ENCODE measurements around the gene C6orf132. TPM values are rescaled to one million over a fixed set of nuclear protein-coding genes. Genes with fewer than 3 reads are reported as not detected.
A peak's percentile ranks its signal among the peaks of the same experiment; 100 is the strongest.

Gene C6orf132
- total and polyA plus RNA-seq, 2 of the 8 experiments (the other 6 are each of a cell fraction or from before 2014, with no cell fraction given): 31.5 to 64.0 TPM

- no peak overlapping the region for H4K8ac ChIP-seq (ENCODE audit: extremely low read depth, insufficient read depth, low read length)
- H3K4me2 ChIP-seq (ENCODE audit: insufficient read depth in 1 of 2, low read depth in 2 of 2, low read length in 2 of 2): no peak overlapping the region
- H3K14ac ChIP-seq (ENCODE audit: insufficient read length): no peak overlapping the region
- H2AK5ac ChIP-seq (ENCODE audit: low read depth, low read length): no peak overlapping the region
- H4K20me1 ChIP-seq (replicated peaks in 1 of 2; ENCODE audit: control insufficient read depth in 1 of 2, insufficient read depth in 2 of 2, low read length in 2 of 2): peaks cover 2 to 19% of the 10 kb centered on the region in 2 experiments
- no peak overlapping the region for H3K27ac ChIP-seq (ENCODE audit: low read depth, low read length)
- ChIA-PET POLR2A (ENCODE audit: partially characterized antibody) (interaction anchor here (0.9 to 4.9 kb wide), 9 partner anchors 9 to 80 kb away, joined by 3 to 22 read pairs (median 7); partner anchors contain the start of gene C6orf132), CTCF (ENCODE audit: partially characterized antibody) (interaction anchor here (0.7 to 2.6 kb wide), 10 partner anchors 12 to 43 kb away, joined by 3 to 9 read pairs (median 4); no protein-coding TSS in a partner anchor)
- H2BK5ac ChIP-seq (ENCODE audit: low read depth, low read length): peak overlapping the region; percentile 24; the same call in 1 of the 2 replicates
- H3K56ac ChIP-seq (replicated peaks; ENCODE audit: insufficient read length, low read depth, low read length): no peak overlapping the region
- no peak for FAIRE-seq
- TF ChIP-seq FOSL1 (IDR thresholded peaks at IDR 0.05; ENCODE audit: insufficient read depth, low read depth, low read length) (no peak), CBX5 (IDR thresholded peaks at IDR 0.05; ENCODE audit: low read depth, low read length) (no peak), HDAC2 (IDR thresholded peaks at IDR 0.05; ENCODE audit: borderline replicate concordance in 1 of 2, low read depth in 2 of 2, low read length in 2 of 2) (no peak), EP300 (IDR thresholded peaks at IDR 0.05; ENCODE audit: borderline replicate concordance in 1 of 2, low read depth in 2 of 2, low read length in 2 of 2) (no peak), RBBP5 (IDR thresholded peaks at IDR 0.05; ENCODE audit: borderline replicate concordance, low read depth, low read length) (no peak), TEAD4 (IDR thresholded peaks at IDR 0.05; ENCODE audit: low read depth, low read length) (no peak), YY1 (IDR thresholded peaks at IDR 0.05; ENCODE audit: low read depth, low read length) (no peak), HDAC6 (IDR thresholded peaks at IDR 0.05; ENCODE audit: low read depth, low read length) (no peak)
- peaks cover 18% of the 10 kb centered on the region for H3K79me1 ChIP-seq (ENCODE audit: low read depth, low read length)
- no peak overlapping the region for H3K23ac ChIP-seq (ENCODE audit: insufficient read length)
- H3K23me2 ChIP-seq (ENCODE audit: low read depth, low read length): no peaks in the 10 kb centered on the region; the same call in 1 of the 2 replicates
- no peak overlapping the region for H3K18ac ChIP-seq (ENCODE audit: extremely low read depth, low read length)
- no peak overlapping the region for H2BK120ac ChIP-seq (replicated peaks; ENCODE audit: low read depth, low read length)
- H2BK12ac ChIP-seq (ENCODE audit: low read depth, low read length): no peak overlapping the region
- 88% methylated on average over 11 of the region's 11 CpGs; no CpG with 5 or more reads in 1 of the 2 experiments for WGBS, 2 experiments (ENCODE audit: extremely low coverage in 1 of 2, insufficient coverage in 1 of 2, insufficient read length in 1 of 2, insufficient replicate concordance in 2 of 2, low coverage in 1 of 2, low lambda C conversion rate in 2 of 2, missing lambda C conversion rate in 1 of 2)
- no peak overlapping the region for H2AFZ ChIP-seq (ENCODE audit: low read length)
- H3K4ac ChIP-seq (replicated peaks; ENCODE audit: insufficient read length, low read depth, low read length): no peak overlapping the region
- no peak overlapping the region for H3K4me3 ChIP-seq (ENCODE audit: extremely low read depth in 1 of 4, insufficient read depth in 2 of 4, low read depth in 3 of 4, low read length in 4 of 4)
- H3K36me3 ChIP-seq (ENCODE audit: control insufficient read depth in 2 of 4, insufficient read depth in 4 of 4, low read length in 3 of 4): peaks cover 18 to 51% (median 25%) of the 10 kb centered on the region in 4 experiments
- H3K4me1 ChIP-seq (replicated peaks in 1 of 4; ENCODE audit: control insufficient read depth in 3 of 4, insufficient read depth in 4 of 4, low read length in 3 of 4): no peaks in the 10 kb centered on the region; a peak in 1 of 7 replicates
- no peak overlapping the region for H2BK15ac ChIP-seq (ENCODE audit: low read length)
- H3K27me3 ChIP-seq (replicated peaks in 1 of 4; ENCODE audit: control insufficient read depth in 3 of 4, extremely low read depth in 1 of 4, insufficient read depth in 3 of 4, low read length in 3 of 4): no peaks in the 10 kb centered on the region
- no peak for DNase-seq (ENCODE audit: low read depth in 1 of 2, low spot score in 2 of 2)
- H2BK20ac ChIP-seq (ENCODE audit: low read length): no peak overlapping the region
- no peak overlapping the region for H4K91ac ChIP-seq (replicated peaks; ENCODE audit: insufficient read length, low read length)
- no peak overlapping the region for H3K9ac ChIP-seq (replicated peaks in 1 of 4; ENCODE audit: extremely low read depth in 1 of 4, low read depth in 3 of 4, low read length in 3 of 4)
- no peak overlapping the region for H4K5ac ChIP-seq (ENCODE audit: insufficient read length, low read depth, low read length)
- H3K79me2 ChIP-seq (ENCODE audit: control insufficient read depth in 1 of 2, insufficient read depth in 2 of 2, low read length in 2 of 2): peaks cover 0 to 7% of the 10 kb centered on the region in 2 experiments; a peak in 1 of 4 replicates
- no peaks in the 10 kb centered on the region for H3K9me3 ChIP-seq (ENCODE audit: insufficient read depth in 2 of 2, low read depth in 1 of 2, low read length in 1 of 2)
Observed at GRCh38 chr6:42123379-42124103, 18.9 kb downstream of the C6orf132 start.

Measured in H1 (cell line).